Measurements from ENCODE around the gene RWDD2A.

DNA sequence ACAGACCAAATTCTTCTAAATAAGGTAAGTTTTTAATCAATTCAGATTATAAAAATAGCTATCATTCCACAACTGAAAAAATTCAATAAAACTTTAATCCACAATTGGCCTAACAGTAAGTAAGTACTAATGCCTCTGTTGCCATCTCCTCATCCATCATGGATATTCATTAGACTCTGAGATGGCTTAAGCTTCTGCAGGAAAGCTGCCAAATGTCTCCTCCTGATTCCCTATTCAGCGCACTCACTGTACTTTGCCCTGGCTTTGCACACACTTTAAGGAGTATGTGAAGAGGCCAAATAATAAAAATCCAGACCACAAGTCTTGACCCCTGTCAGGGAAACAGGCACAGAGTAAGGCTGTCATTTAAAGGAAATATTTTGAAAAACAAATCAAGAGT, 23.6 kb upstream of the RWDD2A start:
- TF ChIP-seq GTF2F1 (IDR thresholded peaks at IDR 0.05; ENCODE audit: low read depth, low read length): no peak
- no peak for TF ChIP-seq ELF4 (CRISPR knock-in tag; IDR thresholded peaks at IDR 0.05)
- no peak for TF ChIP-seq ZFPM2 (CRISPR knock-in tag; IDR thresholded peaks at IDR 0.05)
- no peak for TF ChIP-seq MTA2 (IDR thresholded peaks at IDR 0.05; ENCODE audit: low read depth)
- no peak for TF ChIP-seq TCF7 (IDR thresholded peaks at IDR 0.05; ENCODE audit: borderline replicate concordance)
- TF ChIP-seq, protein P1, sequence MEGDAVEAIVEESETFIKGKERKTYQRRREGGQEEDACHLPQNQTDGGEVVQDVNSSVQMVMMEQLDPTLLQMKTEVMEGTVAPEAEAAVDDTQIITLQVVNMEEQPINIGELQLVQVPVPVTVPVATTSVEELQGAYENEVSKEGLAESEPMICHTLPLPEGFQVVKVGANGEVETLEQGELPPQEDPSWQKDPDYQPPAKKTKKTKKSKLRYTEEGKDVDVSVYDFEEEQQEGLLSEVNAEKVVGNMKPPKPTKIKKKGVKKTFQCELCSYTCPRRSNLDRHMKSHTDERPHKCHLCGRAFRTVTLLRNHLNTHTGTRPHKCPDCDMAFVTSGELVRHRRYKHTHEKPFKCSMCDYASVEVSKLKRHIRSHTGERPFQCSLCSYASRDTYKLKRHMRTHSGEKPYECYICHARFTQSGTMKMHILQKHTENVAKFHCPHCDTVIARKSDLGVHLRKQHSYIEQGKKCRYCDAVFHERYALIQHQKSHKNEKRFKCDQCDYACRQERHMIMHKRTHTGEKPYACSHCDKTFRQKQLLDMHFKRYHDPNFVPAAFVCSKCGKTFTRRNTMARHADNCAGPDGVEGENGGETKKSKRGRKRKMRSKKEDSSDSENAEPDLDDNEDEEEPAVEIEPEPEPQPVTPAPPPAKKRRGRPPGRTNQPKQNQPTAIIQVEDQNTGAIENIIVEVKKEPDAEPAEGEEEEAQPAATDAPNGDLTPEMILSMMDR (IDR thresholded peaks at IDR 0.05 in 2 of 3, conservative IDR thresholded peaks at IDR 0.05 in 1 of 3; ENCODE audit: insufficient read depth in 2 of 3, low read depth in 1 of 3, low read length in 3 of 3): no peak
- TF ChIP-seq ZFX (CRISPR knock-in tag; IDR thresholded peaks at IDR 0.05): no peak
- TF ChIP-seq, protein P2, sequence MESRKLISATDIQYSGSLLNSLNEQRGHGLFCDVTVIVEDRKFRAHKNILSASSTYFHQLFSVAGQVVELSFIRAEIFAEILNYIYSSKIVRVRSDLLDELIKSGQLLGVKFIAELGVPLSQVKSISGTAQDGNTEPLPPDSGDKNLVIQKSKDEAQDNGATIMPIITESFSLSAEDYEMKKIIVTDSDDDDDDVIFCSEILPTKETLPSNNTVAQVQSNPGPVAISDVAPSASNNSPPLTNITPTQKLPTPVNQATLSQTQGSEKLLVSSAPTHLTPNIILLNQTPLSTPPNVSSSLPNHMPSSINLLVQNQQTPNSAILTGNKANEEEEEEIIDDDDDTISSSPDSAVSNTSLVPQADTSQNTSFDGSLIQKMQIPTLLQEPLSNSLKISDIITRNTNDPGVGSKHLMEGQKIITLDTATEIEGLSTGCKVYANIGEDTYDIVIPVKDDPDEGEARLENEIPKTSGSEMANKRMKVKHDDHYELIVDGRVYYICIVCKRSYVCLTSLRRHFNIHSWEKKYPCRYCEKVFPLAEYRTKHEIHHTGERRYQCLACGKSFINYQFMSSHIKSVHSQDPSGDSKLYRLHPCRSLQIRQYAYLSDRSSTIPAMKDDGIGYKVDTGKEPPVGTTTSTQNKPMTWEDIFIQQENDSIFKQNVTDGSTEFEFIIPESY (CRISPR knock-in tag; IDR thresholded peaks at IDR 0.05): no peak
- TF ChIP-seq ZNF24 (IDR thresholded peaks at IDR 0.05): no peak
- no peak for TF ChIP-seq TOE1 (IDR thresholded peaks at IDR 0.05; ENCODE audit: borderline replicate concordance)
- TF ChIP-seq TOE1 (CRISPR knock-in tag; IDR thresholded peaks at IDR 0.05; ENCODE audit: borderline replicate concordance, low read depth): no peak
- TF ChIP-seq POLR2A (conservative IDR thresholded peaks at IDR 0.05): no peak
- TF ChIP-seq KHSRP (IDR thresholded peaks at IDR 0.05): no peak
- TF ChIP-seq BRCA1 (IDR thresholded peaks at IDR 0.05): no peak
- TF ChIP-seq BRCA1 (CRISPR knock-in tag; IDR thresholded peaks at IDR 0.05): no peak

All from K562 (cell line).